Epithelial cell of esophagus (primary cell): Measurements from ENCODE around the gene NRXN2.

Experiments
- DNase-seq: peaks from one replicate; pipeline ENCODE4 v3.0.0; 2010; ENCODE audit warnings: low read depth
- H3K4me3 ChIP-seq: 2 replicates; pipeline ENCODE4 v1.5.1; 2011; ENCODE audit warnings: mild to moderate bottlenecking, low read length, control low read depth
- CTCF ChIP-seq: IDR thresholded peaks from 2 replicates; pipeline ENCODE4 v1.5.1; 2011; ENCODE audit warnings: low read depth, mild to moderate bottlenecking, low read length, control low read depth, inconsistent platforms; ENCODE audit not compliant: insufficient read depth; ENCODE audit errors: missing control alignments

Gene NRXN2

DNA sequence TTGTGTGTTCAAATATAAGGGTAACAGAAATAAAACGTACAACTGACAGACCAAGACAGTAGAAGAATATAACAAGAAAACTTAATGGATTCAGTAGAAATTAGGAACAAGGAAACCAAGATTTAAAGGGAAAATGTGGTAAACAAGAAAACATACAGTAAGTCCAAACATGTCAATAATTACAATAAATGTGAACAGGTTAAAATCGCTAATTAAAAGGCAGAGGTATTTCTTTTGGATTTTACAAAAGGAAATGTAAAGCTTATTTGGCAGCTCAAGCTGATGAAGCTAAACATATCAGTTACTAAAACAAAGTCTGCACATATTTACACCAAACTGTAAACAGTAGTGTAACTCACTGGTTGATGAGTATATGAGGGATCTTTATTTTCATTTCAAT is 134.3 kb downstream of the NRXN2 start:
- TF ChIP-seq CTCF: no peak
- no peak for DNase-seq

GRCh38 chr11:64586366-64586765 is 136.6 kb downstream of the NRXN2 start:
- no peak for DNase-seq
- no peak for TF ChIP-seq CTCF
- no peak overlapping the region for H3K4me3 ChIP-seq

More for the DNA sequence above, 134.3 kb downstream of the NRXN2 start:
- H3K4me3 ChIP-seq: no peak overlapping the region

DNA sequence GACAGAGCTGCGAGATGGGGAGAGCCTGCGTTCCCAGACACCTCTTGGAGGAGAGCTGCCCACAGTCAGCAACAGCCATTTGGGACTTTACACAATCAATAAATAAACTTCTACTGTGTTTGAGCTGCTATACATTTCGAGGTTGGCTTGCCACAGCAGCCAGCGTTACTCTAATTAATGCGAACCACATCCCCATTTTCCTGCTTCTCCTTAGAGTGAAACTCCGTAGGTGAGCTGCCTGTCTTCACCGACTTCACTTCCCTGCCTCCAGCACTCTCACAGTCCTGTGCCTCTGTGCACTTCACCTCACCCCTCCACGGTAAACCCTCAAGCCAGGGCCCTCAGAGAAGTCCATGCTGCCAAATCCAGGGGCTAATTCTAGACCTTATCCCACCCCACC is 137.8 kb downstream of the NRXN2 start:
- H3K4me3 ChIP-seq: no peak overlapping the region
- DNase-seq: no peak
- no peak for TF ChIP-seq CTCF

DNA sequence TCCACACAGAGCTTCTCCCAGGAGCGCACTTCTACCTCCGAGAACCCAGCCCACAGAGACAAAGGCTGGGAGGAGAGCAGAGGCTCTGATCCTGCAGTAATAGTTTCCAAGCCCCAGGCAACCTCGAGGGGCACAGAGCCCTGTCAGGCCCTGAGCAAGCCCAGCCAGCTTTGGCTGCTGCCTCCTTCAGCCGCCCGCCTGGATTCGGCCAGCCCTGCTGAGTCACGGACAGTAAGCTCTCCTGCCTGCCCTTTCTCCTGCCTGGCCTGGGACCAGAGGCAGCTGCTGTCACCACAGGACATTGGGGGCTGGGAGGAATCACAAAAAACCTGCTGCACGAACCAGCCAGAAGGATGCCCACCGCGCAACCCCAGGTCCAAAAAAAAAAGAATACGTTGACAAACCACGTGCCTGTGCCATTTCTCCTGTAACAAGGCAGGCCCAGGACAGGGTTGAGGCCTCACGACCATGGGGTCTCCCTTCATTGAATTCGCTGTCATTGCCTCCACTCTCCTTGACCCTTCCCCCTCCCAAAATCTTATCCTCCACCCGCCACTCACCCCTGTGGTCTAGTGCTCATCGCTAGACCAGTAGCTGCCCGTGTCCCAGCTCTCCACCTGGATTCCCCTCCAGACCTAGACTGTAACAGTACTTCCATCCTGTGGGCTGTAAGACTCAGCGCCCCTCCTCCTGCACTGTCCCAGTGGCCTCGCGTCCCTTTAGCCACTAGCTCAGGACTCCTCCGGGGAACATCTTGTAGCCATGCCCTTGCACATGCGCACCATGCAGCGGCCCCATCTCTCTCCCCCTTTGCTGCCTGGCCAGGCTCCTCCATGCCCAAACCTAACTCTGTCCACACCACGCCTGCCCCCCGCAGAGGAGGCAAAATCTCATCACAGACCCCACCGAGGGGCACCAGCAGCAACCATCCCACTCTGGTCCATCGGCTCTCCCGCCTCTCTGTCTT is 139.4 kb downstream of the NRXN2 start:
- DNase-seq: no peak
- no peak for TF ChIP-seq CTCF
- no peak overlapping the region for H3K4me3 ChIP-seq

DNA sequence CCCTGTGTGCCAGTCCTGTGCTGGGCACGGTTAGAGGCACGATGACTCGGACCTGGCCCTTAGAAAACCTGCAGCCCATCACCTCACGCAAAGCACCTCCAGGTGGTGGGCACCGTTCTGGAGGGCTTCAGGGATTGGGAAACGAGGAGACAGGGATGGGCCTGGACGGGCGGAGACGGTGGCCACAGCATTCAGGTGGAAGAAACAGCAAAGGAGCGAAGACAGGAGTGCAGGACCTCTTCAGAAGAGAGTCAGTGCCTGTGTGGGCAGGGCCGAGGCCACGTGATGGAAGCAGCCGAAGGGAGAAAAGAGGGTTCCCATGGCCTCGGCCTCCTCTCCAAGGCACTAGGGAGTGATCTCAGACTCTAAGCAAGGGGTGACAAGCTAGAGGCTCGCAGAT is 140.1 kb downstream of the NRXN2 start:
- DNase-seq: no peak
- TF ChIP-seq CTCF: no peak
- H3K4me3 ChIP-seq: no peak overlapping the region

GRCh38 chr11:64581057-64581523 is 141.9 kb downstream of the NRXN2 start:
- H3K4me3 ChIP-seq: no peak overlapping the region
- no peak for TF ChIP-seq CTCF
- no peak for DNase-seq

DNA sequence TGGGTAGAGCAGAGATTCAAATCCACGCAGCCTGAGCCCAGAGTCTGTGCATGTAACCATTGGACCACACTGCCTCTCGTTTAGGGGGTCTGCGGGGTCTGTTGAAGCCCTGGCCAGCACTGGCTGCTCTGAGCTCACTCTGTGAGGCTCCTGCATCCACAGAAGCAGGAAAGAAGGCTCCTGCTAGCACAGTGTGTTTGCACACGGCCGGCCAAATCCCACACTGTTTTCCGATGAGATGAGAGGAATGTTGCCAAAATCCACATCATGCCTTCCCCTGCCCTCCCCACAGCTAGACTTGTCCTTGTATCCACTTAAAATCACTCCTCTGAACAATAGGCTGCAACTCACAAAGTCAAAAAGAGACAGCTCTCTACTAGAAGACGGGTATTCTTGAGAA is 142.6 kb downstream of the NRXN2 start:
- DNase-seq: no peak
- TF ChIP-seq CTCF: no peak
- H3K4me3 ChIP-seq: no peak overlapping the region
